WTC11 (cell line): ENCODE measurements around the gene EI24. TPM values are rescaled to one million over a fixed set of nuclear protein-coding genes. Genes with fewer than 3 reads are reported as not detected.
A peak's percentile ranks its signal among the peaks of the same experiment; 100 is the strongest.

Source experiments
- ATF1 ChIP-seq: sonication (generic); formaldehyde crosslinking; IDR thresholded peaks from 2 replicates; pipeline ENCODE4 v1.8.1; 2023; ENCODE audit warnings: mild to moderate bottlenecking, moderate library complexity, missing genetic modification reagents
- ATF6 ChIP-seq: sonication (generic); formaldehyde crosslinking; IDR thresholded peaks from 2 replicates; pipeline ENCODE4 v1.8.1; 2023; ENCODE audit warnings: mild to moderate bottlenecking, missing genetic modification reagents
- CREM ChIP-seq: sonication (generic); formaldehyde crosslinking; IDR thresholded peaks from 2 replicates; pipeline ENCODE4 v1.8.1; 2022; ENCODE audit warnings: mild to moderate bottlenecking, missing genetic modification reagents, moderate library complexity
- ETV6 ChIP-seq: sonication (generic); formaldehyde crosslinking; IDR thresholded peaks from 2 replicates; pipeline ENCODE4 v1.8.1; 2022; ENCODE audit warnings: mild to moderate bottlenecking, missing genetic modification reagents
- FOXJ3 ChIP-seq: sonication (generic); formaldehyde crosslinking; IDR thresholded peaks from 2 replicates; pipeline ENCODE4 v1.9.0; 2021; ENCODE audit warnings: missing genetic modification reagents, mild to moderate bottlenecking, borderline replicate concordance
- GRHL2 ChIP-seq: fragments of 250-450 bp; sonication (Bioruptor Pico); IDR thresholded peaks from 2 replicates; pipeline ENCODE4 v1.8.0; 2022; ENCODE audit warnings: mild to moderate bottlenecking, moderate library complexity; ENCODE audit not compliant: insufficient replicate concordance, severe bottlenecking
- JUN ChIP-seq: sonication (generic); formaldehyde crosslinking; IDR thresholded peaks from 2 replicates; pipeline ENCODE4 v1.8.0; 2023; ENCODE audit warnings: mild to moderate bottlenecking, missing genetic modification reagents
- MAX ChIP-seq: sonication (generic); formaldehyde crosslinking; IDR thresholded peaks from 2 replicates; pipeline ENCODE4 v1.8.0; 2022; ENCODE audit warnings: mild to moderate bottlenecking, missing genetic modification reagents
- MYBL2 ChIP-seq: sonication (generic); formaldehyde crosslinking; IDR thresholded peaks from 2 replicates; pipeline ENCODE4 v1.8.1; 2023; ENCODE audit warnings: mild to moderate bottlenecking, moderate library complexity, missing genetic modification reagents
- NR2C2 ChIP-seq: sonication (generic); formaldehyde crosslinking; IDR thresholded peaks from 2 replicates; pipeline ENCODE4 v1.8.0; 2022; ENCODE audit warnings: mild to moderate bottlenecking, missing genetic modification reagents
- NR3C1 ChIP-seq: sonication (generic); formaldehyde crosslinking; conservative IDR thresholded peaks from 2 replicates; pipeline ENCODE4 v1.8.1; 2023; ENCODE audit warnings: low read depth, mild to moderate bottlenecking, missing genetic modification reagents
- OVOL2 ChIP-seq: fragments of 250-450 bp; sonication (Bioruptor Pico); IDR thresholded peaks from 2 replicates; pipeline ENCODE4 v1.9.0; 2021; ENCODE audit warnings: mild to moderate bottlenecking, borderline replicate concordance
- RELA ChIP-seq: sonication (generic); formaldehyde crosslinking; IDR thresholded peaks from 2 replicates; pipeline ENCODE4 v1.8.1; 2022; ENCODE audit warnings: missing genetic modification reagents, mild to moderate bottlenecking, borderline replicate concordance
- RORB ChIP-seq: fragments of 250-450 bp; sonication (Bioruptor Pico); IDR thresholded peaks from 2 replicates; pipeline ENCODE4 v1.9.0; 2021; ENCODE audit warnings: mild to moderate bottlenecking
- TEAD1 ChIP-seq: sonication (generic); formaldehyde crosslinking; IDR thresholded peaks from 2 replicates; pipeline ENCODE4 v1.8.0; 2022; ENCODE audit warnings: mild to moderate bottlenecking, missing genetic modification reagents
- ZBTB43 ChIP-seq: sonication (generic); formaldehyde crosslinking; IDR thresholded peaks from 2 replicates; pipeline ENCODE4 v1.8.1; 2023; ENCODE audit warnings: mild to moderate bottlenecking, missing genetic modification reagents
- ZNF121 ChIP-seq: sonication (generic); formaldehyde crosslinking; IDR thresholded peaks from 2 replicates; pipeline ENCODE4 v1.8.0; 2023; ENCODE audit warnings: missing genetic modification reagents
- ZNF263 ChIP-seq: sonication (generic); formaldehyde crosslinking; IDR thresholded peaks from 2 replicates; pipeline ENCODE4 v1.8.1; 2022; ENCODE audit warnings: low read depth, mild to moderate bottlenecking, moderate library complexity, missing genetic modification reagents
- ZNF317 ChIP-seq: sonication (generic); formaldehyde crosslinking; IDR thresholded peaks from 2 replicates; pipeline ENCODE4 v1.8.1; 2023; ENCODE audit warnings: low read depth, mild to moderate bottlenecking, moderate library complexity, missing genetic modification reagents, borderline replicate concordance
- ZNF423 ChIP-seq: fragments of 250-450 bp; sonication (Bioruptor Pico); IDR thresholded peaks from 2 replicates; pipeline ENCODE4 v2.1.2; 2022; ENCODE audit warnings: mild to moderate bottlenecking, moderate library complexity
- ZNF532 ChIP-seq: fragments of 250-450 bp; sonication (Bioruptor Pico); IDR thresholded peaks from 2 replicates; pipeline ENCODE4 v1.9.0; 2021; ENCODE audit warnings: mild to moderate bottlenecking, borderline replicate concordance
- ZNF671 ChIP-seq: fragments of 250-450 bp; sonication (Bioruptor Pico); IDR thresholded peaks from 2 replicates; pipeline ENCODE4 v1.8.0; 2021; ENCODE audit warnings: mild to moderate bottlenecking
- ZSCAN18 ChIP-seq: fragments of 250-450 bp; sonication (Bioruptor Pico); IDR thresholded peaks from 2 replicates; pipeline ENCODE4 v2.1.2; 2022; ENCODE audit warnings: mild to moderate bottlenecking, moderate library complexity
- total RNA-seq: library from RNA; stranded (reverse); gene quantifications from 3 replicates; pipeline ENCODE4 v1.2.3, GENCODE V29; 2021
- TF ChIP-seq, protein P1 (sequence below): fragments of 250-450 bp; sonication (Bioruptor Pico); conservative IDR thresholded peaks from 2 replicates; pipeline ENCODE4 v1.9.0; 2021; ENCODE audit warnings: mild to moderate bottlenecking
- TF ChIP-seq, protein P2 (sequence below): sonication (generic); formaldehyde crosslinking; IDR thresholded peaks from 2 replicates; pipeline ENCODE4 v1.8.1; 2022; ENCODE audit warnings: low read depth, missing genetic modification reagents, borderline replicate concordance
- TF ChIP-seq, protein P3 (sequence below): fragments of 250-450 bp; sonication (Bioruptor Pico); IDR thresholded peaks from 2 replicates; pipeline ENCODE4 v1.9.0; 2021; ENCODE audit warnings: mild to moderate bottlenecking

Gene EI24
- total RNA-seq, 1 experiment from 2014 or later = 120 TPM

GRCh38 chr11:125625630-125626287 lies 56.5 kb downstream of the EI24 start (continued):
- TF ChIP-seq ATF6 = no peak
- TF ChIP-seq ATF1 = peak; percentile 94; the same call in 1 of the 2 replicates
- TF ChIP-seq GRHL2 = no peak
- TF ChIP-seq, protein P1, sequence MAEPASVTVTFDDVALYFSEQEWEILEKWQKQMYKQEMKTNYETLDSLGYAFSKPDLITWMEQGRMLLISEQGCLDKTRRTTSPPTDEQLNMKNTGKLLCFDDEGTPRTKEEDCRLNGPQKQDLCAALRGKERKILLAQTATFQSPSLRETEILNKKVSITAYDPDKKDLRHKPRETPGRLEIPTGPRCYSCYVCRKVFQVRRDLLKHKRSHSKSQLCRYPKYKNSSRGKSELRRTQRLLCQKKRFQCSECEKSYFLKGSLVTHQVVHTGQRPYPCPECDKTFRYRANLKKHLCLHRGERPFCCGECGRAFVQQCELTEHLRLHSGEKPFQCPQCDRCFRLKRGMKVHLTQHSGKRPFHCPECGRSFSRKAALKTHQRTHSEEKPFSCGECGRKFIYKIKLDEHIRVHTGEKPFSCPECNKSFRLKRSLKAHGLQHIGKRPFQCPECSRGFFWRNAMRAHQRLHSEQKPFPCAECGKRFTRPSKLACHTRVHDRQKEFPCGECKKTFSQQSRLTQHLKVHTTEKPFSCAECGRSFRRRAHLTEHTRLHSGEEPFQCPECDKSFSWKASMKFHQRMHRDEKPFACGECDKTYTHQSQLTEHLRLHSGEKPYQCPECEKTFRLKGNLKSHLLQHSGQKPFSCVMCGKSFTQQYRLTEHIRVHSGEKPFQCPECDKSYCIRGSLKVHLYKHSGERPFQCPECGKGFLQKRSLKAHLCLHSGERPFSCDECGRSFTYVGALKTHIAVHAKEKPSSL (CRISPR knock-in tag) = peak; percentile 81
- no peak for TF ChIP-seq ZSCAN18 (CRISPR knock-in tag)
- TF ChIP-seq CREM = peak; percentile 93
- 0 out of 2 replicates have a peak, but pooled peaks have one; percentile 45 for TF ChIP-seq NR3C1 (CRISPR knock-in tag)
- peak; percentile 47; the same call in 1 of the 2 replicates for TF ChIP-seq ZNF317
- TF ChIP-seq ZNF532 (CRISPR knock-in tag) = peak; percentile 52; the same call in 1 of the 2 replicates
- TF ChIP-seq ZBTB43 (CRISPR knock-in tag) = peak; percentile 94
- no peak for TF ChIP-seq RELA (CRISPR knock-in tag)
- peak; percentile 96; the same call in 1 of the 2 replicates for TF ChIP-seq MYBL2 (CRISPR knock-in tag)
- peak; percentile 55; the same call in 1 of the 2 replicates for TF ChIP-seq ZNF671 (CRISPR knock-in tag)
- TF ChIP-seq, protein P2, sequence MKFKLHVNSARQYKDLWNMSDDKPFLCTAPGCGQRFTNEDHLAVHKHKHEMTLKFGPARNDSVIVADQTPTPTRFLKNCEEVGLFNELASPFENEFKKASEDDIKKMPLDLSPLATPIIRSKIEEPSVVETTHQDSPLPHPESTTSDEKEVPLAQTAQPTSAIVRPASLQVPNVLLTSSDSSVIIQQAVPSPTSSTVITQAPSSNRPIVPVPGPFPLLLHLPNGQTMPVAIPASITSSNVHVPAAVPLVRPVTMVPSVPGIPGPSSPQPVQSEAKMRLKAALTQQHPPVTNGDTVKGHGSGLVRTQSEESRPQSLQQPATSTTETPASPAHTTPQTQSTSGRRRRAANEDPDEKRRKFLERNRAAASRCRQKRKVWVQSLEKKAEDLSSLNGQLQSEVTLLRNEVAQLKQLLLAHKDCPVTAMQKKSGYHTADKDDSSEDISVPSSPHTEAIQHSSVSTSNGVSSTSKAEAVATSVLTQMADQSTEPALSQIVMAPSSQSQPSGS = 0 out of 2 replicates have a peak, but pooled peaks have one; percentile 75
- no peak for TF ChIP-seq ZNF121 (CRISPR knock-in tag)
- TF ChIP-seq, protein P3, sequence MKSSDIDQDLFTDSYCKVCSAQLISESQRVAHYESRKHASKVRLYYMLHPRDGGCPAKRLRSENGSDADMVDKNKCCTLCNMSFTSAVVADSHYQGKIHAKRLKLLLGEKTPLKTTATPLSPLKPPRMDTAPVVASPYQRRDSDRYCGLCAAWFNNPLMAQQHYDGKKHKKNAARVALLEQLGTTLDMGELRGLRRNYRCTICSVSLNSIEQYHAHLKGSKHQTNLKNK = peak; percentile 40; the same call in 1 of the 2 replicates
- TF ChIP-seq RORB (CRISPR knock-in tag) = no peak
- peak; percentile 95 for TF ChIP-seq MAX (CRISPR knock-in tag)
- no peak for TF ChIP-seq ZNF423 (CRISPR knock-in tag)
- TF ChIP-seq JUN (CRISPR knock-in tag) = peak; percentile 60; the same call in 1 of the 2 replicates
- TF ChIP-seq NR2C2 (CRISPR knock-in tag) = no peak
- TF ChIP-seq ETV6 = no peak
- no peak for TF ChIP-seq FOXJ3 (CRISPR knock-in tag)
- no peak for TF ChIP-seq OVOL2 (CRISPR knock-in tag)
- no peak; the same call in 1 of the 2 replicates for TF ChIP-seq ZNF263 (CRISPR knock-in tag)
- peak; percentile 99 for TF ChIP-seq TEAD1
